HG03432 (cell line): ENCODE data around the gene DEFB124.
"Not testable (repeated sequence)": the region's sequence is repeated elsewhere in the genome, so short reads cannot be mapped to it uniquely, and the experiment has no call there.

Experiments used
- ATAC-seq: cut with Tn5 transposase; IDR thresholded peaks from one replicate; pipeline ENCODE4 v1.9.1; 2021; ENCODE audit warnings: mild to moderate bottlenecking, moderate library complexity; ENCODE audit not compliant: unreplicated experiment

Gene DEFB124

GRCh38 chr20:31427576-31427975 lies 47.4 kb downstream of the DEFB124 start:
- not testable (repeated sequence) for ATAC-seq

GRCh38 chr20:31426891-31427551 lies 47.9 kb downstream of the DEFB124 start:
- ATAC-seq, result not testable (repeated sequence)

- ATAC-seq, result no peak
Measured at GRCh38 chr20:31425797-31426196, 49.1 kb downstream of the DEFB124 start.

- ATAC-seq, result no peak
Measured at GRCh38 chr20:31418307-31418706, 56.6 kb downstream of the DEFB124 start.

- ATAC-seq, result no peak
Measured at GRCh38 chr20:31415653-31416052, 59.3 kb downstream of the DEFB124 start.
